ENCODE data around the gene AMMECR1. TPM values are rescaled to one million over a fixed set of nuclear protein-coding genes. Genes with fewer than 3 reads are reported as not detected.

AMMECR1 gene
- total RNA-seq, 3 donors from 2014 or later, result 4.1 to 10.7 (median 8.2) TPM

- intact Hi-C loops (cut with DNase I, micrococcal nuclease), result no loop called here
- no peak overlapping the region for H3K4me3 ChIP-seq
- H3K4me1 ChIP-seq (ENCODE audit: low read depth), result no peaks in the 10 kb centered on the region
- ATAC-seq, result no peak
- no peaks in the 10 kb centered on the region for H3K9me3 ChIP-seq
- DNase-seq, result no peak
- TF ChIP-seq CTCF (IDR thresholded peaks at IDR 0.05), result no peak
- no peaks in the 10 kb centered on the region for H3K36me3 ChIP-seq (ENCODE audit: low read depth)
Observed at GRCh38 chrX:110310000-110310790, 7.7 kb downstream of the AMMECR1 start.

DNA sequence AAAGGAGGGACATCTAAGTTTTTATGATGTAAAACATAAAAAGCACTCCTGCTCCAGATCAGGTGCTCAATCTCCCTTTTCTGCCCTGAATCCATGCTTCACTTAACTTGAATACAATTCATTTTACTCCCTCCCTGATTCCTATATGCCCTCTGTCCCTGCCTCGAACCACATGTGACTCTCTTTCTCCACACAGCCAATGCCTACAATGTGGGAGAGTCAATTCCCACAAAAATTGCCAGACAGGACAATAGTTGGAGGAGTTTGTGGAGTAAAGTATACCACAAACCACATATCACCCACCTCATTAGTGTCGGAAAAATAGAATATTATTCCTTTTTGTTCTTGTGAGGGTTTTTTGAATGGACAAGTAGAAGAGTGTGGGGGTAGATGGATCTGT is 9.7 kb downstream of the AMMECR1 start:
- no peak for TF ChIP-seq CTCF (IDR thresholded peaks at IDR 0.05)
- DNase-seq (no peak), ATAC-seq (no peak)
- Histone ChIP-seq H3K4me3 (no peak overlapping the region), H3K36me3 (ENCODE audit: low read depth) (no peaks in the 10 kb centered on the region), H3K9me3 (no peaks in the 10 kb centered on the region), H3K4me1 (ENCODE audit: low read depth) (no peaks in the 10 kb centered on the region)
- intact Hi-C loops (cut with DNase I, micrococcal nuclease), result no loop called here

- no peak for TF ChIP-seq CTCF (IDR thresholded peaks at IDR 0.05)
- intact Hi-C loops (cut with DNase I, micrococcal nuclease), result no loop called here
- no peaks in the 10 kb centered on the region for H3K9me3 ChIP-seq
- no peak for ATAC-seq
- no peak for DNase-seq
- no peaks in the 10 kb centered on the region for H3K36me3 ChIP-seq (ENCODE audit: low read depth)
- no peaks in the 10 kb centered on the region for H3K4me1 ChIP-seq (ENCODE audit: low read depth)
- no peak overlapping the region for H3K4me3 ChIP-seq
Observed at GRCh38 chrX:110304884-110305283, 13.0 kb downstream of the AMMECR1 start.

GRCh38 chrX:110304371-110304770 is 13.5 kb downstream of the AMMECR1 start:
- ATAC-seq, result no peak
- intact Hi-C loops (cut with DNase I, micrococcal nuclease), result no loop called here
- no peaks in the 10 kb centered on the region for H3K9me3 ChIP-seq

GRCh38 chrX:110302975-110303374 is 14.9 kb downstream of the AMMECR1 start:
- TF ChIP-seq CTCF (IDR thresholded peaks at IDR 0.05), result no peak
- intact Hi-C loops (cut with DNase I, micrococcal nuclease), result no loop called here
- no peak for ATAC-seq

More at GRCh38 chrX:110304371-110304770, 13.5 kb downstream of the AMMECR1 start:
- Histone ChIP-seq H3K4me3 (no peak overlapping the region), H3K36me3 (ENCODE audit: low read depth) (no peaks in the 10 kb centered on the region), H3K4me1 (ENCODE audit: low read depth) (no peaks in the 10 kb centered on the region)
- no peak for DNase-seq
- TF ChIP-seq CTCF (IDR thresholded peaks at IDR 0.05), result no peak

More at GRCh38 chrX:110302975-110303374, 14.9 kb downstream of the AMMECR1 start:
- Histone ChIP-seq H3K36me3 (ENCODE audit: low read depth) (no peaks in the 10 kb centered on the region), H3K9me3 (no peaks in the 10 kb centered on the region), H3K4me3 (no peak overlapping the region), H3K4me1 (ENCODE audit: low read depth) (no peaks in the 10 kb centered on the region)
- DNase-seq, result no peak

All from mucosa of descending colon (tissue), 3 donors.